HG03060 (cell line): ENCODE data around the gene PTCD2.
"Not testable (repeated sequence)": the region's sequence is repeated elsewhere in the genome, so short reads cannot be mapped to it uniquely, and the experiment has no call there.

Experiments used
- ATAC-seq: cut with Tn5 transposase; IDR thresholded peaks from one replicate; pipeline ENCODE4 v1.9.1; 2021; ENCODE audit warnings: low read depth, moderate number of reproducible peaks; ENCODE audit not compliant: unreplicated experiment

PTCD2 gene

DNA sequence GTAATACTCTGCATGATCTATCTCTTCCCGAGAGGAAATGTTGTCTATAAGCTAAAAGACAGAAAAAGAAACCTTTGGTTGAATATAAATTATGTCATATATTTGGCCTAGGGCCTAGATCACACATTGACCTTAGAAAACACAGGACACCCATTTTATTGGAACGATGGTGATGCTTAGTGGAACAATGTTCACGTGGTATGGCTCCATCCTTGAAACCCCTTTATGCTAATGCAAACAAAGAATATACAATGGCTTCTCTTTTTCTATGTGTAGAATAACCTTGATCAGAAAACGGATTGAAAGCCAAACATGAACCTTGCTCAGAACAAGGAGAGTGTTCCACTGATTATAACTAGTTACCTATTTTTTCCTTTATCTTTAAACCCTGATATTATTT, 24.6 kb upstream of the PTCD2 start:
- ATAC-seq = no peak

GRCh38 chr5:72296256-72296655, 23.9 kb upstream of the PTCD2 start:
- no peak for ATAC-seq

DNA sequence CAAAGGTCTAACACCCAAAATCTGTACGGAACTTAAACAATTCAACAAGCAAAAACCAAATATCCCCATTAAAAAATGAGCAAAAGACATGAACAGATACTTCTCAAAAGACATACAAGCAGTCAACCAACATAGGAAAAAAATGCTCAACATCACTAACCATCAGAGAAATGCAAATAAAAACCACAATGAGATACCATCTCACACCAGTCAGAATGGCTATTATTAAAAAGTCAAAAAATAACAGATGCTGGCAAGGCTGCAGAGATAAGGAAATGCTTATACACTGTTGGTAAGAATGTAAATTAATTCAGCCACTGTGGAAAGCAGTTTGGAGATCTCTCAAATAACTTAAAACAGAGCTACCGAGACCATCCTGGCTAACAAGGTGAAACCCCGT, 22.0 kb upstream of the PTCD2 start:
- not testable (repeated sequence) for ATAC-seq

- no peak for ATAC-seq
Observed at GRCh38 chr5:72298711-72299110, 21.5 kb upstream of the PTCD2 start.

DNA sequence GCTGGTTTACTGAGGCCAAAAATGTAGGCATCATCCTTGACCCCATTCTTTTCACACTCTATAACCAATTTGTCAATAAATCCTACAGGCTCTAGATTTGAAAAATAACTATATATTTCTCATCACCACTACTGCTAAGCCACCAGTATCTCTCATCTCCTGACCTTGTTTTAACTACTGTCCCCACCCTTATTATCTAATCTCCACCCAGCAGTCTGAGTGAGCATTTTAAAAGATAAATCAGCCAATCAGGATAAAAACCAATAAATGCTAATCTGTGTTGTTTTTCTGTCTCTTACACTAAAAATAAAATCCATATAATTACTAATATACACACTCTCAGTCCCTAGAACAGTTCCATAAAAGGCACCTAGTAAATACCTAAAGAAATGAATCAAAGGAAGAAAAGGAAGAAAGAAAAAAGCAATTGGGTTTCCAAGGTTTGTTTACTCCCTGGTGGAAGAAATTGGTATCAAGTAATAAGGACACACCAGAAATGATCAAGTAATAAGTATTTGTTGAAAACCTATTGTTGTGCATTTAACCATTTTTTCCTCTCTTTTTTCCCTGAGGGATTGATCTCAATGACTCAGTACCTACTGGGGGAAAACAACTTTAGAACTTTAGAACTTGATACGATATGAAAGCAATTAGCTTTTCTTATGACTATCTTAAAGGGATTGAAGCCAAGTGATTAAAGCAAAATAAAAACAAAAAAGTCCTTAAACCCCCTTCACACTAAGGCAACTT, 19.4 kb upstream of the PTCD2 start:
- no peak for ATAC-seq

GRCh38 chr5:72301557-72301956, 18.6 kb upstream of the PTCD2 start:
- ATAC-seq = peak; percentile 45

DNA sequence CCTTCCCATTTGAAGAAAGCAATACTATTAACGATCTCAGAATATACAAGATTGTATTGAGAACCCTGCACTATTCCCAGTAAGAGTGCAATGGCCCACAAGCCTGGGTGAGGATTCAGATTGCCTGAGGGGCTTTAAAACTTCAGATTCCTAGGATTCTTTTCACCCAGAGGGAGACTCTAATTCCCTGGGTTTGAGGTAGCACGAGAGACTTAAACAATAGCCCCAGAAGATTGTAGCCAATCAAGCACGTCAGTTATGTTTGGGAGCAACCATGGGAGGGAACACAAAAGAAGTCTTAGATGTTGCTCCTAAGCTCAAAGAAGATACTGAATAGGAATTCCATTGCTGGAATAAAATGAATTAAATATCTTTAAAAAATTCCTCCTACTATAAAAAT, 18.0 kb upstream of the PTCD2 start:
- ATAC-seq = no peak

GRCh38 chr5:72305194-72306142, 14.7 kb upstream of the PTCD2 start:
- no peak for ATAC-seq

DNA sequence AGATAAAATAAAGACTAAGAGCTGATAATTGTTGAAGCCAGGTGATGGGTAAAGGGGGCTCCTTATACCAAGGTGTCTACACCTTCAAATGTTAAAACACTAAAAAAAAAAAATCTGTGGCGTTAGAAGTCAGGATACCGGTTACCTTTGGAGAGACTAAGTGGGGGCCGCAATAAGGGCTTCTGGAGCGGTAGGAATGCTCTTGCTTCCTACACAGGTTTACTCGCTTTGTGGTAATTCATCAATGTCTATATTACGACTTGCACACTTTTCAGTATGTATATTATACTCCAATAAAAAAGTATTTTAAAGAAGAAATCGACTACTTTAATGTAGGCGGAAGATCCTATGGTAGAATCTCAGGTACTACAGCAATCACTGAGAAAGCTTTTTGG, 12.6 kb upstream of the PTCD2 start:
- ATAC-seq = no peak

DNA sequence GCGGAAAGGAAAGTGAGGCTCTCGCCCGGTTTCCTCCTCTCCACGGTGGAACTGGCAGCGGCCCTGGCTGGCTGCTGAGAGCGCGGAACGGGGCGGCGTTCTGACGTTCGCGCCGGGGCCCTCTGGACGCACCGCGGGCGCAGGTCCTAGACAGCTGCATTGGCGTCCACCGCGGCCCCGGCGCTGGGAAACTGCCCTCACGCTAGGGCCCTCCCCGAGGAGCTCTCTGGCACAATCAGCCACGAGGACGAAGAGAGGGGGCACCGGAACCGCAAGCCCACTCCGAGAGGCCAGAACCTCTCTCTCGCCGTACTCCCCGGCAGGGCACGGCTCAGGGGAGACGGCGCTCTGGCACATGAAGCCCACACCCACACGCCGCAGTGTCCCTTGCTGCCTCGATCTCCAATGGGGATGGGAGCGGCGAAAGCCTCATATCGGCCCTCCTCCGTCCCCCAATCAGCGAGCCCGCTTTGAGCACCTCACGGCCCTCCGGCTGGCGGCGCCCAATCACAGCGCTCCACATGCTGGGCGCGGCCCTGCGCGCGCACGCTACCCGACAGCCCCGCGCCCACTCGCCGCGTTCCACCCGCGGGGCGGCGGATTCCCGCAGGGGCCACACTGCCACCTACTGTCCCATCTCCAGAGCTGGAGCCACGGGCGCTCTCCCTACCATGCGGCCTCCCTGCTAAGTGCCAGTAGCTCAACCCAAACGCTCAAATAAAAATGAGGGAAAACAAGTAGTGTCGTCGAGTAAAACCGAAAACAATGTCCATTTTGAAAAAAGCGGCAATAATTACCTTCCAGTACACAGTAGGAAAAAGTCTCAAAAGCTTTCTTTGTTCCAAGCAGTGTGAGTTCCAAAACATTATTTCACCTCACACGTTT, 12.0 kb upstream of the PTCD2 start:
- ATAC-seq = peak; percentile 71

GRCh38 chr5:72308853-72309191, 11.4 kb upstream of the PTCD2 start:
- ATAC-seq = no peak

- no peak for ATAC-seq
Observed at GRCh38 chr5:72313141-72313540, 7.0 kb upstream of the PTCD2 start.

DNA sequence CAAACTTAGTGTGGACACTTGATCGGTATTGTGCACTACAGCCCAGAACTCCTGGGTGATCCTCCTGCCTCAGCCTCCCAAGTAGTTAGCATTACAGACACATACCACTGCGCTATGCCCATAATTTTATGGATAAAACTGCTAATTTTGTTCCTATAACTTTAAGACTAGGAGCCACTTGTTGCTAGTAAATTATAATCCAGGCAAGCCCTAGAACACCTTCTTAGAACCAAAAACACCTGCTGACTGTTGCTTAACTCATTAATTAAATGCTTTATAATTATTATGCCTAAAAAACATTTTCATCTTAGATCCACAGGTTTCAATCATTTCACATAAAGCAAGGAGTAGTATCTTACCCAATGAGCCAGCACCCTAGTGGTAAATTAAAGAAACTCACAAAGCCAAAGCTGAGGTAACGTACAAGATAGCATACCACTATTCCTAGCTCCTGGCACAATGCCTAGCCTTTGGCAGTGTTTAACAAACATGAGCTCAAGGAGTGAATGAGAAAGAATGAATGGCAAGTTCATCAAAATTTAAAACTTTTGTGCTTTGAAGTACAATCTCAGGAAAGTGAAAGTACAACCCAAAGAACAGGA, 5.5 kb upstream of the PTCD2 start:
- no peak for ATAC-seq

DNA sequence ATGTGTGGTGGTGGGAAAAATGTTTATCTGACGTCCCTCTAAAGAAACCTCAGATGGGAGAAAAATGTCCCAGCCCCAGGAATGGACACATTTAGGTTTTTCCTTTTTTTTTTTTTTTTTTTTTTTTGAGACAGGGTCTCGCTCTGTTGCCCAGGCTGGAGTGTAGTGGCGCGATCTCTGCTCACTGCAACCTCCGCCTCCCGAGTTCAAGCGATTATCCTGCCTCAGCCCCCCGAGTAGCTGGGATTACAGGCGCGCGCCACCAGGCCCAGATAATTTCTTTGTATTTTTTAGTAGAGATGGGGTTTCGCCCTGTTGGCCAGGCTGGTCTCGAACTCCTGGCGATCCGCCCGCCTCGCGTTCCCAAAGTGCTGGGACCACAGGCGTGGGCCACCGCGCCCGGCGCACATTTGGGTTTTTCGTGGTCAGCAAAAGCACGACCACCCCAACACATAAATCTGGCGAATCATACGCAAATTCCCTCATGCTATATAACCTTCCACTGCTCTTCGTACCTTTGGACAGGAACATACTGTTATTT, 668 bp upstream of the PTCD2 start:
- ATAC-seq = not testable (repeated sequence)

DNA sequence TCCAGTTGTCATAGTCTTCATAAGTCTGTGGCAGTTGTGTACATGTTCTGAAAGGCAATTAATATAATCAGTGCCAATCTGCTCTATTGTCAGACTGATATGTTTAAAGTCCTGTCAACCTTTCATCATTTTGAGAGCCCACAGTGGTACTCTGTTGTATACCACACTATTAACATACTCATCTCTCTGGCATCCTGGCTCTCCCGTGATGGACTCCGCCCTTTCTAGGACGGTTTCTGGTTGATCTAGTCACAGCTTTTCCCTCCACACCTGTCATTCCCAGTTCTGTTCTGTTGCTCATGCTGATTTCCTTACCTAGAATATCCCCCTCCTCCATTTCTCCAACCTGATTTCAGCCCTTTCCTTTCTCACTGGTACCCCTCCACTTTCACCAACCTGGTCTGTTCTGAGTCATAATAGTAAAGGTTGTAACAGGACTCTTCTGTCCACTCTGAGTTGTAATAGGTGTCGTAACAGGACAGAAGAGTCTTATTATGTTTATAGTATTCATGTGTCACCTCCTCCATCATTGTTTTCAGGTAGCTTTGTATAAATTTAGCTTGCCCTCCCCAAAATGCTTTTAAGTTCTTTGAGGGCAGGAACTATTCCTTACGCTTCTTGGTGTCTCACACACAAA, 4.1 kb downstream of the PTCD2 start:
- no peak for ATAC-seq

GRCh38 chr5:72325566-72326305, 5.6 kb downstream of the PTCD2 start:
- no peak for ATAC-seq

DNA sequence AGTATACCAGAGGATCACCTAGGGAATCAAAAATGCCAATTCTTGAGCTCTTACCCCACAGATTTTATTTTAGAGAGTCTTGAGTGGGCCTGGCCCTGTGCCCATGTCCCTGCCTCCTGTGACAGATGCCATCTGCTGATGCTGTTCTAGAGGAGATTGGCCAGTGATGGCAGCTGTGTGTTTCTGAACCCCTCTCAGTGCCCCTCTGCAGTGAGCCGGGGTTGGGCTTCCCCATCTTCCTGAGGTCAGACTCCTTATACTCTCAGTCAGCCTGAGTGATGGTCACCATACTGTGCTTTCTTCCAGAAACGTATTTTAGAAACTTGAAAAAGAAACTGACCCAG, 6.1 kb downstream of the PTCD2 start:
- no peak for ATAC-seq

DNA sequence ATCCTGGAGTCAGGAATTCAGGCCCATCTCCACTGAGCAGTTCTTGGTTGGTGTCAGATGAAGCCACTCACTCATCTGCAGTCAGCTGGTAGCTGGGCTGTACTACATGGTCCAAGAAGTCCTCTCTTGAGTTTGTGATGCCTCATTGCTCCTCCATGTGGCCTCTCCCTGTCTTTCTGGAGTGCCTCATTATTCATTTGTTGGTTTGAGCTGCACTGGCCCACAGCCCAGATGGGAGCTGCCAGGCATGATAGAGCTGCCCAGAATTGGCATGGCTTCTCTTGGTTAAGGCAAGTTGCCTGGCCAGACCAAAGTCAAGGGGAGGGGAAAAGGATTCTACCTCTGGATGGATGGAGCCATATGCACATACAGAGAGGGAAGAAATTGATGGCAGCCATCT, 8.0 kb downstream of the PTCD2 start:
- no peak for ATAC-seq

DNA sequence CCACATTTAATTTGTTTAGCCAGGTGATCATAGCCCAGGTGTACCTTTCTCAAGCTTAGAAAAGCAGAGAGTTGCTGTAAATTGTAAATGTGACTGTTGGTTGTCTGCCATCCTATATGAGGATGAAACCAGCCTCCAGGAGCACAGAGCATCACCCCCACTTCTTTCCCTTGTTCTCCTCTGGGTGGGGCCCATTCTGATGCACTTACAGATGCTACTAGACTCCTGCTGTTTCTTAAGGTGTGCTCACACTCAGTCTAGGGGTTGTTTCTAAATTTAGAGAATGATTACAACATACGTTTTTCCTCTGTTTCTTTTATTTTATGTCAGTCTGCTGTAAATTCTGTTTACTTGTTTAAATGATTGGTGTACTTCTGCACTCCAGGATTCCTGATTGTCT, 10.5 kb downstream of the PTCD2 start:
- ATAC-seq = no peak
